GM23338 (cell line): ENCODE results near the gene SNX14. TPM values are rescaled to one million over a fixed set of nuclear protein-coding genes. Genes with fewer than 3 reads are reported as not detected.

Experiments
- ATAC-seq: fragments of 200-7000 bp; cut with Tn5 transposase; 3 replicates; pipeline ENCODE4 v1.9.1; 2020
- DNase-seq: peaks from one replicate; pipeline ENCODE4 v3.0.0-alpha.2; 2015; ENCODE audit warnings: low spot score
- H2AFZ ChIP-seq: fragments of 200-600 bp; sonication (generic); 2 replicates; pipeline ENCODE4 v1.8.0; 2016; ENCODE audit warnings: antibody characterized with exemption, mild to moderate bottlenecking, moderate library complexity
- H3F3A ChIP-seq: fragments of 200-600 bp; sonication (generic); replicated peaks from 2 replicates; pipeline ENCODE4 v1.8.0; 2017; ENCODE audit warnings: antibody characterized with exemption, mixed run types, low read depth
- H3K27ac ChIP-seq: fragments of 200-600 bp; sonication (generic); 2 replicates; pipeline ENCODE4 v1.6.1; 2016; ENCODE audit warnings: low read depth
- H3K27me3 ChIP-seq: fragments of 200-600 bp; sonication (generic); 2 replicates; pipeline ENCODE4 v1.8.0; 2016; ENCODE audit warnings: mild to moderate bottlenecking, mixed run types, moderate library complexity; ENCODE audit not compliant: insufficient read depth
- H3K36me3 ChIP-seq: fragments of 200-600 bp; sonication (generic); 2 replicates; pipeline ENCODE4 v1.8.0; 2016; ENCODE audit warnings: mild to moderate bottlenecking; ENCODE audit not compliant: insufficient read depth
- H3K4me1 ChIP-seq: fragments of 200-600 bp; sonication (generic); 2 replicates; pipeline ENCODE4 v1.8.0; 2016; ENCODE audit warnings: mild to moderate bottlenecking, moderate library complexity; ENCODE audit not compliant: insufficient read depth
- H3K4me2 ChIP-seq: fragments of 200-600 bp; sonication (generic); 2 replicates; pipeline ENCODE4 v1.7.1; 2017; ENCODE audit warnings: mixed run types
- H3K4me3 ChIP-seq: fragments of 200-600 bp; sonication (generic); 2 replicates; pipeline ENCODE4 v1.6.1; 2016; ENCODE audit warnings: mixed run types
- H3K79me2 ChIP-seq: fragments of 200-600 bp; sonication (generic); replicated peaks from 2 replicates; pipeline ENCODE4 v1.8.0; 2017; ENCODE audit warnings: mild to moderate bottlenecking; ENCODE audit not compliant: insufficient read depth
- H3K9me2 ChIP-seq: fragments of 200-600 bp; sonication (generic); 2 replicates; pipeline ENCODE4 v1.8.0; 2017; ENCODE audit not compliant: insufficient read depth
- H4K20me1 ChIP-seq: fragments of 200-600 bp; sonication (generic); replicated peaks from 2 replicates; pipeline ENCODE4 v1.8.0; 2017; ENCODE audit warnings: mild to moderate bottlenecking; ENCODE audit not compliant: insufficient read depth
- H3K27ac Mint-ChIP-seq: 2 replicates; pipeline ENCODE4 v1.8.0; 2020; ENCODE audit warnings: inconsistent platforms, mild to moderate bottlenecking, moderate library complexity, mixed read lengths
- H3K27me3 Mint-ChIP-seq: 3 replicates; pipeline ENCODE4 v1.8.0; 2022; ENCODE audit warnings: low read depth, mild to moderate bottlenecking, moderate library complexity, mixed read lengths, inconsistent platforms; ENCODE audit not compliant: insufficient read depth, poor library complexity
- H3K36me3 Mint-ChIP-seq: 3 replicates; pipeline ENCODE4 v1.8.0; 2021; ENCODE audit warnings: low read depth, mild to moderate bottlenecking, inconsistent platforms, moderate library complexity, mixed read lengths
- H3K4me1 Mint-ChIP-seq: 3 replicates; pipeline ENCODE4 v1.8.0; 2020; ENCODE audit warnings: mild to moderate bottlenecking, inconsistent platforms, mixed read lengths
- H3K4me3 Mint-ChIP-seq: 3 replicates; pipeline ENCODE4 v1.8.0; 2021; ENCODE audit warnings: moderate library complexity, mild to moderate bottlenecking, inconsistent platforms, mixed read lengths
- H3K9me3 Mint-ChIP-seq: 3 replicates; pipeline ENCODE4 v1.8.0; 2020; ENCODE audit warnings: moderate library complexity, mild to moderate bottlenecking, inconsistent platforms, mixed read lengths
- CREB1 ChIP-seq: fragments of 250-450 bp; sonication (Bioruptor Pico); IDR thresholded peaks from 2 replicates; pipeline ENCODE4 v1.5.0; 2020; ENCODE audit warnings: low read depth, mild to moderate bottlenecking, moderate library complexity
- ETS1 ChIP-seq: IDR thresholded peaks from 2 replicates; pipeline ENCODE4 v1.6.1; 2016; ENCODE audit warnings: antibody characterized with exemption
- EZH2 ChIP-seq: fragments of 200-600 bp; sonication (generic); IDR thresholded peaks from one replicate; pipeline ENCODE4 v1.8.0; 2017; ENCODE audit warnings: antibody characterized with exemption, mild to moderate bottlenecking, low read depth; ENCODE audit not compliant: unreplicated experiment
- EZH2phosphoT487 ChIP-seq: fragments of 200-600 bp; sonication (generic); IDR thresholded peaks from one replicate; pipeline ENCODE4 v1.8.1; 2018; ENCODE audit warnings: antibody characterized with exemption; ENCODE audit not compliant: unreplicated experiment
- POLR2AphosphoS5 ChIP-seq: IDR thresholded peaks from 2 replicates; pipeline ENCODE4 v1.6.1; 2016; ENCODE audit warnings: antibody characterized with exemption, low read depth
- REST ChIP-seq: IDR thresholded peaks from one replicate; pipeline ENCODE4 v1.6.1; 2018; ENCODE audit warnings: antibody characterized with exemption; ENCODE audit not compliant: unreplicated experiment
- polyA plus RNA-seq: library from polyadenylated mRNA; unstranded; fragments of >200 nt; fragmentation: Nextera tagmentation; extraction: Ambion mirVana; gene quantifications from 2 replicates; pipeline ENCODE4 v1.2.1, GENCODE V29; 2016
- total RNA-seq: library from RNA; depleted of rRNA; stranded (reverse); fragments of >200 nt; shearing (Covaris generic); gene quantifications from 2 replicates; pipeline ENCODE4 v1.2.3, GENCODE V29; 2014

The SNX14 gene
- total and polyA plus RNA-seq, 2 experiments from 2014 or later = 23.1 to 32.0 TPM

GRCh38 chr6:85506441-85507093 is 87.1 kb downstream of the SNX14 start:
- TF ChIP-seq REST (no peak), CREB1 (no peak), EZH2 (no peak), ETS1 (no peak)
- Histone ChIP-seq H3F3A (no peaks in the 10 kb centered on the region), H3K4me1 (no peaks in the 10 kb centered on the region), H3K4me3 (no peak overlapping the region), H3K27ac (no peak overlapping the region), H3K9me2 (no peaks in the 10 kb centered on the region), H4K20me1 (no peaks in the 10 kb centered on the region), H3K4me2 (no peak overlapping the region), H3K79me2 (no peaks in the 10 kb centered on the region), H2AFZ (no peak overlapping the region), H3K36me3 (no peaks in the 10 kb centered on the region), H3K27me3 (no peaks in the 10 kb centered on the region)
- Mint-ChIP-seq H3K27me3 (no peaks in the 10 kb centered on the region), H3K4me1 (no peaks in the 10 kb centered on the region), H3K36me3 (peaks cover 3% of the 10 kb centered on the region; the same call in 1 of the 3 replicates), H3K4me3 (no peak overlapping the region), H3K9me3 (no peaks in the 10 kb centered on the region), H3K27ac (no peak overlapping the region)
- ATAC-seq (no peak), DNase-seq (no peak)

GRCh38 chr6:85498596-85499258 is 94.9 kb downstream of the SNX14 start:
- H3K4me1 Mint-ChIP-seq = no peaks in the 10 kb centered on the region
- Histone ChIP-seq H3K27ac (no peak overlapping the region), H4K20me1 (no peaks in the 10 kb centered on the region; the same call in 1 of the 2 replicates), H3K4me1 (no peaks in the 10 kb centered on the region), H3K27me3 (no peaks in the 10 kb centered on the region), H3K36me3 (no peaks in the 10 kb centered on the region), H3K79me2 (no peaks in the 10 kb centered on the region), H2AFZ (no peak overlapping the region), H3F3A (no peaks in the 10 kb centered on the region), H3K9me2 (no peaks in the 10 kb centered on the region), H3K4me2 (no peak overlapping the region), H3K4me3 (no peak overlapping the region)
- H3K27me3 Mint-ChIP-seq = peaks cover 9% of the 10 kb centered on the region
- no peak overlapping the region for H3K4me3 Mint-ChIP-seq
- peaks cover 23% of the 10 kb centered on the region for H3K9me3 Mint-ChIP-seq
- TF ChIP-seq EZH2phosphoT487 (no peak), POLR2AphosphoS5 (no peak)
- no peak for ATAC-seq
- no peak overlapping the region for H3K27ac Mint-ChIP-seq
- H3K36me3 Mint-ChIP-seq = peaks cover 18% of the 10 kb centered on the region
- no peak for DNase-seq
